Osteocyte (in vitro differentiated cells): ENCODE measurements around the gene MYOD1. TPM values are rescaled to one million over a fixed set of nuclear protein-coding genes. Genes with fewer than 3 reads are reported as not detected.

Source experiments
- DNase-seq: peaks from one replicate; pipeline ENCODE4 v3.0.0; 2021; ENCODE audit warnings: mixed read lengths; ENCODE audit not compliant: unreplicated experiment; ENCODE audit errors: extremely low spot score
- H3K27ac Mint-ChIP-seq: one replicate; pipeline ENCODE4 v1.8.0; 2021; ENCODE audit warnings: mild to moderate bottlenecking, mixed read lengths; ENCODE audit not compliant: unreplicated experiment
- H3K27me3 Mint-ChIP-seq: one replicate; pipeline ENCODE4 v1.8.0; 2021; ENCODE audit warnings: mixed read lengths; ENCODE audit not compliant: unreplicated experiment
- H3K36me3 Mint-ChIP-seq: one replicate; pipeline ENCODE4 v1.8.0; 2021; ENCODE audit warnings: mixed read lengths; ENCODE audit not compliant: unreplicated experiment
- H3K4me1 Mint-ChIP-seq: one replicate; pipeline ENCODE4 v1.8.0; 2021; ENCODE audit warnings: mixed read lengths; ENCODE audit not compliant: unreplicated experiment
- H3K4me3 Mint-ChIP-seq: one replicate; pipeline ENCODE4 v1.8.0; 2021; ENCODE audit warnings: mild to moderate bottlenecking, moderate library complexity, mixed read lengths; ENCODE audit not compliant: unreplicated experiment
- H3K9me3 Mint-ChIP-seq: one replicate; pipeline ENCODE4 v1.8.0; 2021; ENCODE audit warnings: mixed read lengths; ENCODE audit not compliant: unreplicated experiment
- CTCF ChIP-seq: fragments of 200-600 bp; sonication (generic); IDR thresholded peaks from 2 replicates; pipeline ENCODE4 v1.5.0; 2021; ENCODE audit warnings: antibody characterized with exemption, mild to moderate bottlenecking, moderate library complexity
- total RNA-seq: library from RNA; stranded (reverse); gene quantifications from 2 replicates; pipeline ENCODE4 v1.2.1, GENCODE V29; 2021

MYOD1 gene
- total RNA-seq, 1 donor from 2014 or later, result not detected

GRCh38 chr11:17748044-17748443 is 28.7 kb downstream of the MYOD1 start:
- no peak for TF ChIP-seq CTCF
- DNase-seq, result no peak
- no peaks in the 10 kb centered on the region for H3K36me3 Mint-ChIP-seq
- no peaks in the 10 kb centered on the region for H3K9me3 Mint-ChIP-seq
- no peak overlapping the region for H3K27ac Mint-ChIP-seq
- no peaks in the 10 kb centered on the region for H3K27me3 Mint-ChIP-seq
- no peak overlapping the region for H3K4me3 Mint-ChIP-seq
- no peaks in the 10 kb centered on the region for H3K4me1 Mint-ChIP-seq

- Mint-ChIP-seq H3K27ac (no peak overlapping the region), H3K4me1 (no peaks in the 10 kb centered on the region), H3K27me3 (no peaks in the 10 kb centered on the region), H3K9me3 (no peaks in the 10 kb centered on the region), H3K4me3 (no peak overlapping the region), H3K36me3 (no peaks in the 10 kb centered on the region)
- DNase-seq, result no peak
- no peak for TF ChIP-seq CTCF
Measured at GRCh38 chr11:17748761-17749721, 29.7 kb downstream of the MYOD1 start.

GRCh38 chr11:17750013-17750800 is 30.8 kb downstream of the MYOD1 start:
- Mint-ChIP-seq H3K4me1 (no peaks in the 10 kb centered on the region), H3K27me3 (peaks cover 4% of the 10 kb centered on the region), H3K9me3 (no peaks in the 10 kb centered on the region), H3K27ac (no peak overlapping the region), H3K36me3 (no peaks in the 10 kb centered on the region), H3K4me3 (no peak overlapping the region)
- no peak for TF ChIP-seq CTCF
- DNase-seq, result no peak

- Mint-ChIP-seq H3K4me1 (no peaks in the 10 kb centered on the region), H3K36me3 (no peaks in the 10 kb centered on the region), H3K9me3 (no peaks in the 10 kb centered on the region), H3K4me3 (no peak overlapping the region), H3K27me3 (peaks cover 9% of the 10 kb centered on the region), H3K27ac (no peak overlapping the region)
- no peak for TF ChIP-seq CTCF
- DNase-seq, result no peak
Measured at GRCh38 chr11:17750801-17751165, 31.4 kb downstream of the MYOD1 start.

GRCh38 chr11:17751558-17751957 is 32.2 kb downstream of the MYOD1 start:
- peaks cover 9% of the 10 kb centered on the region for H3K27me3 Mint-ChIP-seq
- H3K9me3 Mint-ChIP-seq, result no peaks in the 10 kb centered on the region
- no peaks in the 10 kb centered on the region for H3K4me1 Mint-ChIP-seq
- no peak overlapping the region for H3K27ac Mint-ChIP-seq
- no peak overlapping the region for H3K4me3 Mint-ChIP-seq
- no peak for TF ChIP-seq CTCF
- H3K36me3 Mint-ChIP-seq, result no peaks in the 10 kb centered on the region
- DNase-seq, result no peak
